HUES6 (cell line): ENCODE results near the gene NRXN3.
"Not testable (repeated sequence)": the region's sequence is repeated elsewhere in the genome, so short reads cannot be mapped to it uniquely, and the experiment has no call there.

Experiments used
- H3K27ac ChIP-seq: 2 replicates; pipeline ENCODE4 v1.7.0; 2013; ENCODE audit warnings: low read depth, mild to moderate bottlenecking, low read length, inconsistent platforms
- H3K27me3 ChIP-seq: 2 replicates; pipeline ENCODE4 v1.6.1; 2013; ENCODE audit warnings: low read length; ENCODE audit not compliant: control insufficient read depth, insufficient read depth
- H3K36me3 ChIP-seq: 2 replicates; pipeline ENCODE4 v1.6.1; 2013; ENCODE audit warnings: low read length; ENCODE audit not compliant: control insufficient read depth, insufficient read depth
- H3K4me1 ChIP-seq: 2 replicates; pipeline ENCODE4 v1.6.1; 2013; ENCODE audit warnings: low read length; ENCODE audit not compliant: control insufficient read depth, insufficient read depth
- H3K4me3 ChIP-seq: 2 replicates; pipeline ENCODE4 v1.5.1; 2013; ENCODE audit warnings: low read depth, low read length
- H3K9ac ChIP-seq: one replicate; pipeline ENCODE4 v1.6.1; 2013; ENCODE audit warnings: mild to moderate bottlenecking, low read length
- H3K9me3 ChIP-seq: 2 replicates; pipeline ENCODE4 v1.6.1; 2013; ENCODE audit warnings: low read depth, low read length; ENCODE audit not compliant: control insufficient read depth, insufficient read depth

The NRXN3 gene

DNA sequence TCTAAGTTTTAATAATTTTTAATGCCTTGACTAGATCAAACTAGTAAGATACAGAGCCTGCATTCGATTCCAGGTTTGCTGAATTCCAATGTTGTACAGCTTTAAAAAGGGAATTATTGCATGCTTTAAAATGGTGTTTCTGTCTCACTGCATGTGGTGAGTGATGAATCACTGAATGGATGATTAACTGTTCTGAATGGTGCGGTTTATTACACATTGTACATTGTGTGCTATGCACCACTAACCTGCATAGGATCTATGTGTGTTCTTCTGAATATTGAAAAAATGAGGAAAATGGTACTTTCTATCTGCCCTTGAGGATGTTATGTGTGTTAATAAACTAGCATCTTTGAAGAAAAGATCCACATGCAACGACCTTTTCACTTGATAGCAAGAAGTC, 231.7 kb downstream of the NRXN3 start:
- H3K9me3 ChIP-seq, result no peaks in the 10 kb centered on the region
- H3K4me1 ChIP-seq, result peaks cover 10% of the 10 kb centered on the region
- H3K4me3 ChIP-seq, result no peak overlapping the region
- H3K27me3 ChIP-seq, result no peaks in the 10 kb centered on the region
- no peak overlapping the region for H3K27ac ChIP-seq
- no peak overlapping the region for H3K9ac ChIP-seq
- H3K36me3 ChIP-seq, result no peaks in the 10 kb centered on the region

DNA sequence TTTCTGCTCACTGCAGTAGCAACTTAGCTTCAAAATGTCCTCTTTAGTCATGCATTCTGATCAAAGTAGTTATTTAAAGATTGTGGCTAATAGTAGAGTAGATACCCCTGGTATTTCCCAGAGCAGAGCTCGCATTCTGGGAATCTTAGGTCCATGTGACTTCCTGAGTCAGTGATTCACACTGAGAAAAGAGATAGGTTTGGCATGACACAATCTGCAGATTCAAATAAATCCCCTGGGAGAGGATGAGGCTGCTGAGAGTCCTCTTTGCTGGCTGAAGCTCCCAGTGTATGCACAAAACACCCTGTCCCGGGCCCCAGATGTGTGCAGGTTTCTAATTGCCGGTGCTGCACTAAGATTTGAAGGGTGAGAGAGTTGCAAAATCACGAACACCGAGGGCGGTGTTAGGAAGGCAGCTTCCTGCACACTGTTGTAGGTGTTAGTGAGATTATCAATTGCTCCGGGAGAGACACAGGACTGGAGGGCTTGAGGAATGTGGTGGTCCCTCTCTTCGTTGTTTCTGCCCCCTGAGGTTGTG, 233.2 kb downstream of the NRXN3 start:
- Histone ChIP-seq H3K4me3 (no peak overlapping the region), H3K27ac (no peak overlapping the region), H3K9ac (no peak overlapping the region), H3K4me1 (peaks cover 10% of the 10 kb centered on the region), H3K9me3 (no peaks in the 10 kb centered on the region), H3K36me3 (no peaks in the 10 kb centered on the region), H3K27me3 (no peaks in the 10 kb centered on the region; the same call in 1 of the 2 replicates)

DNA sequence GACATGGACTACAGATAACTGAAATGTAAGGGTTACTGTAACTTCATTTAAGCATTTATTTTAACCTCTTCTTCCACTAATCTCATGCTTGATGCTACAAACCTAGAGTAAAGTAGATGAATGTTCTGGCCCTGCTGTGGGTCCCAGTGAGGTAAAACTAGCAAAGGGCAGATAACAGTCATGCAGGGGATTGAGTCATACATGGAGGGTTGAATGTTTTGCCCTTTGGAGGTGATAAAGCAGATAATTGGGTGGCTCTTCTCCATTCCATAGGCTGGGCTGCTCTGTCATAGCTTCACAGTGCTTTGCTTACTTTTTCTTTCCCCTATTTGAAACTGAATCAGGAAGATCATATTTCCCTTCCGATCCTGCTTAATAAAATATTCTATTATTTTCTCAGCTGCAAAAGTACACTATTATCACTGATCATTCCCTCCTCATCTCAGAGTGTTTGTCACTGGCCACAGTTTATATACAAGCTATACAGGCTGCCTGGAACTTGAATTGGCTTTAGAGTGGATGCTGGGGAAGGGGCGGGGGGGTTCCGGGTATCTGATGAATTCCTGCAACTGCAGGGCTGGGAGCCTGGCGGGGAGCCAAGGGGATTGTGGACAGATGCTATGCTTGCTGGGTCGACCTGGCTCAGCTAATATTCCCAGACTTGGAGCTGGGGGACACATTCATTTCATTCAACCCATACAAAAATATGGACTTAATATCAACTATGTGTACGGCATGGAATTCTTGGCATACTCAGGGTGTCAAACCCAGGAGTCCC, 235.1 kb downstream of the NRXN3 start:
- no peak overlapping the region for H3K27ac ChIP-seq
- no peak overlapping the region for H3K4me3 ChIP-seq
- H3K9ac ChIP-seq, result no peak overlapping the region
- no peaks in the 10 kb centered on the region for H3K9me3 ChIP-seq
- H3K36me3 ChIP-seq, result no peaks in the 10 kb centered on the region
- H3K4me1 ChIP-seq, result peaks cover 10% of the 10 kb centered on the region
- H3K27me3 ChIP-seq, result no peaks in the 10 kb centered on the region; the same call in 1 of the 2 replicates

DNA sequence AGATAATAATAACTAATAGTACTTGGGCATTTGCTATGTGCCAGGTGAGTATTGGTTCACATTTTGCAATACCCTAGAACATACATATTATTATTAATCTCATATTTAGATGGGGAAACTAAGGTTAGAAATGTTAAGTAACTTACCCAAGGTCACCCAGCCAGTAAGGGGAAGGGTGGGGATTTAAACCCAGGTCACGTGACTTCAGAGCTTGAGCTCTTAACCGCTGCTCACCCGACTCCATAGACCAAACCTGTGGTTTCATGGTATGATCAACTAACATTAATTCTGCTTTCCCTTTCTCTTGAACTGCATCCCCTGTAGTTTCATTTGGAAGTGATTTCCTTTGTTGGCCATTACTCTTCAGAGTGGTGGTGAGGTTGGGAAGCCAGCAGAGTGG, 242.3 kb downstream of the NRXN3 start:
- Histone ChIP-seq H3K9me3 (no peaks in the 10 kb centered on the region), H3K27ac (no peak overlapping the region), H3K36me3 (no peaks in the 10 kb centered on the region), H3K4me3 (no peak overlapping the region), H3K9ac (no peak overlapping the region), H3K27me3 (no peaks in the 10 kb centered on the region; the same call in 1 of the 2 replicates), H3K4me1 (no peaks in the 10 kb centered on the region)

DNA sequence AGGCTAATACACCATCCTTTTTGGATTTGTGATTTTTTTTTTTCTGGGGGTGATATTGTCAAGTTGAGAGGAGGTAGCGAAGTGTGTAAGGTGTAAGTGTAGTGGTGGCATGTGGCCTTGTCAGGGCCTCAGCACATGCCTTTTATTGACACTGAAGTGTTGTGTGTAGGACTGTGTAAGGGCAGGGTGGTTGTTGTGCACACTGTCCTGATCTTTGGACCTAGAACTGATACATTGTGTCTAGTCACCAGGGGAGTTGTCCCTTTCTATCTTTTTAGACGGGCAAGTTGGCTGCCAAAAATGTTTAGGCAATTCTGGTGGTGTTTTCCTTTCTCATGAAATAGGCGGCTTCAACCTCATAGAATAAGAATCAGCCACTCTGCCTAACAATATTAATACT, 244.0 kb downstream of the NRXN3 start:
- no peak overlapping the region for H3K27ac ChIP-seq
- no peak overlapping the region for H3K9ac ChIP-seq
- H3K4me3 ChIP-seq, result no peak overlapping the region
- no peaks in the 10 kb centered on the region for H3K4me1 ChIP-seq
- no peaks in the 10 kb centered on the region for H3K27me3 ChIP-seq
- no peaks in the 10 kb centered on the region for H3K36me3 ChIP-seq
- H3K9me3 ChIP-seq, result no peaks in the 10 kb centered on the region

DNA sequence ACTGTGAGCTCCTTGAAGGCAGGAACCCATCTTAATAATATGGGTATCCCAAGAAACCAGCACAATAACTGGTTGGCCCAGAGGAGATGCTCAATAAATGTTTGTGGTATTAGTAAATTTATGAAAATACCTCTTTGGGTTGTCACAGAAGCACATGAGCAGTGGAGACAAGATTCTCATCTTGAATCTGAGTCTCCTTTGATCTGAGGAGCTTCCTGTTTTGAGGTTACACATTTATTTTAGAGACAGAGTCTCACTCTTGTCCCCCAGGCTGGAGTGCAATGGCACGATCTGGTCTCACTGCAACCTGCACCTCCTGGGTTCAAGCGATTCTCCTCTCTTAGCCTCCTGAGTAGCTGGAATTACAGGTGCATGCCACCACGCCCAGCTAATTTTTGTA, 247.4 kb downstream of the NRXN3 start:
- Histone ChIP-seq H3K4me3 (no peak overlapping the region), H3K27ac (no peak overlapping the region), H3K27me3 (no peaks in the 10 kb centered on the region), H3K9ac (no peak overlapping the region), H3K36me3 (no peaks in the 10 kb centered on the region), H3K9me3 (no peaks in the 10 kb centered on the region), H3K4me1 (no peaks in the 10 kb centered on the region)

DNA sequence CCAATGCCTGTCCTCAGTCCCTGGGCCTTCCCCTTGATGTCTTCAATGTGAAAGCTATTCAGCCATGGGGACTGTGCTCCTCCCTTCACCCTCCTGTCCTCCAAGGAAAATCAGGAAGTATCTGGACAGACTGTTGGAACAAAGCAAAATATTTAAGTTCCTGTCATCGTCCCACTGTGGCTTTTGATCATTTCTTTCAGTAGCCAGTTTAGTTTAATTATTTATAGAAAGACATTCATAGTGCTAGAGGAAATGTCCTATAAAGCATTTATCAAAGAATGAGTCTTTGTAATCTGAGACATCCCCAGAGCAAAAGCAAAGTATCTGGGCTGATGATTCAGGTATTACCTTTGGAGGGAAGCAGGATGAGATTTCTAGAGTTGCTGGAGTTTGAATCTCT, 254.1 kb downstream of the NRXN3 start:
- no peak overlapping the region for H3K9ac ChIP-seq
- no peak overlapping the region for H3K27ac ChIP-seq
- H3K4me1 ChIP-seq, result no peaks in the 10 kb centered on the region
- no peaks in the 10 kb centered on the region for H3K27me3 ChIP-seq
- H3K36me3 ChIP-seq, result no peaks in the 10 kb centered on the region
- H3K9me3 ChIP-seq, result no peaks in the 10 kb centered on the region
- no peak overlapping the region for H3K4me3 ChIP-seq

DNA sequence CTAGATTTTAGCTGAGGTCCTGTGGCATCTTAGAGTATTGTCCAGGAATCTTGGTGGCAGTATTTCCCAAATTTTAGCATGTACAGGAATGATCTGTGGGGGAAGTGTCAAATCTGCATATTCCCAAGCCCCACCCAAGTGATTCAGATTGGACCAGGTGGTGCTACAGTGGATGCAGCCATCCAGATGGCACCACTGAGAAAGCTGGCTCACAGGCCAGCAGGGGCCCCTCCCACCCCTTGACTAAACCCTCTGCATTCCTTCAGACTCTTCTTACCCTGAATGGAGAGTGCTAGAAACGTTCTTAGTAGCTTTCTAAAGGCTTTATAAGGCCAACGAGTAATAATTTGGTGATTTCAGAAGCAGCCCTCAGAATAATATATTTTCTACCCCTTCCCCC, 255.2 kb downstream of the NRXN3 start:
- Histone ChIP-seq H3K9ac (no peak overlapping the region), H3K27me3 (no peaks in the 10 kb centered on the region), H3K9me3 (no peaks in the 10 kb centered on the region), H3K4me1 (no peaks in the 10 kb centered on the region), H3K4me3 (no peak overlapping the region), H3K27ac (no peak overlapping the region), H3K36me3 (no peaks in the 10 kb centered on the region)

DNA sequence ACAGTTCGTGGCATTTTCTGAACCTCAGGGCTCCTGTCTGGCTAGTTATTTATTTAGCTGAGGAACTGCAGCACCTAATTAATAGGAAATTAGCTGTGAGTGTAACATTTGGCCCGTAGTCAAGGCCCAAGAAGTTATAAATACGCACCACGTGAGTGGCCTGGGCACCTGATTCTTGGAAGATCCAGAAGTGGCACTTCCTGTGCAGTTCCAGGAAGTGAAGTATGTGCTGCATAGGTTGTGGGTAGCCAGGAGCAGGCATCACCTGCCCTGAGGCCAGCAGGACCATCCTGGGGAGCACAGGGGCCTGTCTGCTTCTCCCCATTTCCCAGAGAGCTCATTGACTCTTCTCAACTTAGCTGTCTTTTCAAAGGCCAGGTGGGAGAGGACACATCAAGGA, 255.6 kb downstream of the NRXN3 start:
- Histone ChIP-seq H3K27ac (no peak overlapping the region), H3K4me1 (no peaks in the 10 kb centered on the region), H3K36me3 (no peaks in the 10 kb centered on the region), H3K27me3 (no peaks in the 10 kb centered on the region), H3K9ac (no peak overlapping the region), H3K4me3 (no peak overlapping the region), H3K9me3 (no peaks in the 10 kb centered on the region)

DNA sequence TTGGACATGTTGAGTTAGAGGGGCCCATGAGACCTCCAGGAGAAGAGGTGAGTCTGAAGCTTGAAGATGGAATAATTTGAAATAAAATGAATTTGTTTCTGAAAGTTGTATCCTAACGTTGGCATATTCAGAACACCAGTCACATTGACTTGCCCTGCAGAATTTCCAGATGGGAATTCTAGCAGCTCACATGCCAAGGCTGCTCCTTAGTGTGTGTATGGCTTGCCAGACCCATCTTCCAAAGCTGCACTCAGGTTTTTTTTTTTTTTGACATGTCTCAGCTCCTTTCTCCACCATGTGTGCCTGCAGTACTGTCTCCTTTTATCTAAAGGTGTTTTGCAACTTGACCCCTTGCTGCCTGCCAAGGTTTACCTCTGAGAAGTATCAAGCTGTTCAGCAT, 261.9 kb downstream of the NRXN3 start:
- H3K27ac ChIP-seq, result no peak overlapping the region
- H3K36me3 ChIP-seq, result no peaks in the 10 kb centered on the region
- H3K27me3 ChIP-seq, result no peaks in the 10 kb centered on the region
- H3K9me3 ChIP-seq, result no peaks in the 10 kb centered on the region
- no peaks in the 10 kb centered on the region for H3K4me1 ChIP-seq
- no peak overlapping the region for H3K9ac ChIP-seq
- no peak overlapping the region for H3K4me3 ChIP-seq

DNA sequence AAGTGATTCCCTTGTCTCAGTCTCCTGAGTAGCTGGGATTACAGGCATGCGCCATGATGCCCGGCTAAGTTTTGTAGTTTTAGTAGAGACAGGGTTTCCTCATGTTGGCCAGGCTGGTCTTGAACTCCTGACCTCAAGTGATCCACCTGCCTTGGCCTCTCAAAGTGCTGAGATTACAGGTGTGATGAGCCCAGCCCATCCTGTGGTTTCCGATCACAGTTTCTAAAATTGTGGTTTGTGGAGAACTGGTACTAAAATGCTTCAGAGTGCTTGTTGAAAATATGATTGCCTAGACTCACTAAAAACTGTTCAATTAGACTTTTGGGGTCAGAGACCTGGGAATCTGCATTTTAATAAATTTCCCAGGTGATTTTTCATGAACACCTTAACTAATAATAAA, 267.3 kb downstream of the NRXN3 start:
- not testable (repeated sequence) for H3K27ac ChIP-seq, H3K9ac ChIP-seq, H3K4me1 ChIP-seq, H3K4me3 ChIP-seq, H3K9me3 ChIP-seq, H3K27me3 ChIP-seq, H3K36me3 ChIP-seq
